ENCODE results near the gene TMC3.
"Not testable (repeated sequence)": the region's sequence is repeated elsewhere in the genome, so short reads cannot be mapped to it uniquely, and the experiment has no call there.

The TMC3 gene

GRCh38 chr15:81373775-81374395 lies at the start of gene TMC3:
TSS of gene TMC3 (minus strand) at chr15:81374213. CDS start at chr15:81374077, 136 bp downstream.
- DNase-seq = no peak

- DNase-seq = no peak
Observed at GRCh38 chr15:81421461-81421860, 47.4 kb upstream of the TMC3 start.

DNA sequence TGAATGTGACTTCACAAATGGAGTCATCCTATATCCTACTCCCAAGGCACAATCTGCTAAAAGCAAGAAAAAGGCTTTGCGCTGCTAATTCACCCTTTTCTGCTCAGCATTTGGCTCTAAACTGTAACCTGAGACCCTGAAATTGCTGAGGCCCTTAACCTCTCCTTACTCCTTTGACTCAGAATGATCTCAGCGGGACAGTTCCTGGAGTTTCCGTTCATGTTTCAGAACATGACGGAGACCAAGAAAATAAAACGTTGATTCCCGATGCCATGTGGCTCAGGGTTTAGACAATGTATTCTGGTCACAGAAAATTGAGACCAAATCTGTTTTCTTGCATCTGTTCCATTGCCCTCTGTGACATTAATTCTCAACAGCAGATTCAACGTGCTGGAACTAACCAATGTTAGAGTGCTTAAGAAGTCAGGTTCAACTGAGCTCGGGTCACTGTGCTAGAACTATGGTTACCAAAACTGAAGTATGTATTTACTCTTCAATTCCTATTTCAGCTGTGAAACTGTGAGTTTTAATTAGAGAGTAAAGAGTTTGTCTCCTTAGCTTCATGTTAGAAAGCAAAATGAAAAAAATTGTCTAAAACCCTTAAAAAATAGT lies 45.4 kb upstream of the TMC3 start:
- no peak for DNase-seq

- DNase-seq = no peak
Observed at GRCh38 chr15:81418891-81419290, 44.9 kb upstream of the TMC3 start.

- no peak for DNase-seq
Observed at GRCh38 chr15:81418444-81418843, 44.4 kb upstream of the TMC3 start.

DNA sequence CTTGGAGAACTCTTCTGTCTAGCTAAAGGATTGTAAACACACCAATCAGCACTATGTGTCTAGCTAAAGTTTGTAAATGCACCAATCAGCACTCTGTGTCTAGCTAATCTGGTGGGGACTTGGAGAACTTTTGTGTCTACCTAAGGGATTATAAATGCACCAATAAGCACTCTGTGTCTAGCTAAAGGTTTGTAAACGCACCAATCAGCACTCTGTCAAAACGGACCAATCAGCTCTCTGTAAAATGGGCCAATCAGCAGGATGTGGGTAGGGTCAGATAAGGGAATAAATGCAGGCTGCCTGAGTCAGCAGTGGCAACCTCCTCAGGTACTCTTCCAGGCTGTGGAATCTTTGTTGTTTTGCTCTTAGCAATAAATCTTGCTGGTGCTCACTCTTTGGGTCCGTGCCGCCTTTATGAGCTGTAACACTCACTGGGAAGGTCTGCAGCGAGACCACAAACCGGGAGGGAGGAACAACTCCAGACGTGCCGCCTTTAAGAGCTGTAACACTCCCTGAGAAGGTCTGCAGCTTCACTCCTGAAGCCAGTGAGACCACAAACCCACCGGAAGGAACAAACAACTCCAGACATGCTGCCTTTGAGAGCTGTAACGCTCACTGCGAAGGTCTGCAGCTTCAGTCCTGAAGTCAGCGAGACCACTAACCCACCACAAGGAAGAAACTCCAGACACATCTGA lies 40.4 kb upstream of the TMC3 start:
- DNase-seq = not testable (repeated sequence)

DNA sequence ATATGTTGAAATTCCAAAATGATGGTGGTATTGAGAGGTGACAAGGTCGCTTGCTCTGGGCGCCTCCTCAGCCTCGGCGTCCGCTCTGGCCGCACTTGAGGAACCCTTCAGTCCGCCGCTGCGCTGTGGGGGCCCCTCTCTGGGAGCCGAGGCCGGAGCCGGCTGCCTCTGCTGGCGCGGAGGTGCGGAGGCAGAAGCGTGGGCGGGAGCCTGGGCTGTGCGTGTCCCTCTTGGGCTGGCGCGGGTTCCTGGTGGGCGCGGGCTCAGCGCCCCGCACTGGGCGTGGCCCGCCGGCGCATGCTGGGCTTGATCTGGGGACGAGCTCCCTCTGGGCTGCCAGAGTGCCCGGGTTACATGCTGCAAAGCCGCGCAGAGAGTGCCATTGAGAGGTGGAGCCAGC lies 39.8 kb upstream of the TMC3 start:
- no peak for DNase-seq

DNA sequence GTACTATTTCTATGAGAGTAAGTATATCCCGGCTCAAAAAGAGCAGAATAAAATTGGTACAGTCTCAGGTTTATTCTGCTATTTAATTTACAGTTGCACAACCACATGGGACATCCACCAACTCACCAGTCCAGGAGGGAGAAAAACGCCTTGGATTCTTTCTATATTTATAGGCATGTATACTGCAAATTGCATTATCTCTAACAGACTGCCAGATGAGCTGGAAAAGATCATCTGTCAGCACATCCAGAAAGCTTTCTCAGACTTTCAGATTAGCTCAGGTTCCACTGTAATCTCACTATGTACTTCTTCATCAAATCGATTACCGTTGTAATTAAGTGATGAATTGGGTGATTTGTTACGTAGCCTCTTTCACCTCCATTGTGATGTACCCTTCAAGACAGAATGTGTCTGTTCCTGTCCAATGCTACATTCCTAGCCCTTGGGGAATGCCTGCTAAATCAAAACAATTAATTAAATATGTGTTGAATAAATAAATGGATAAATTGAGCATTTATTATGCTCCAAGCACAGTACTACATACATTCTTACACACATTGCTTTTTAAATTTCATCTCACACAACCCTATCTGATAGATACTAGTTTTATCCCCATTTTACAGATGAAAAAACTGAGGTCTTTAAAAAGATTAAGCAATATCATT lies 38.1 kb upstream of the TMC3 start:
- no peak for DNase-seq

DNA sequence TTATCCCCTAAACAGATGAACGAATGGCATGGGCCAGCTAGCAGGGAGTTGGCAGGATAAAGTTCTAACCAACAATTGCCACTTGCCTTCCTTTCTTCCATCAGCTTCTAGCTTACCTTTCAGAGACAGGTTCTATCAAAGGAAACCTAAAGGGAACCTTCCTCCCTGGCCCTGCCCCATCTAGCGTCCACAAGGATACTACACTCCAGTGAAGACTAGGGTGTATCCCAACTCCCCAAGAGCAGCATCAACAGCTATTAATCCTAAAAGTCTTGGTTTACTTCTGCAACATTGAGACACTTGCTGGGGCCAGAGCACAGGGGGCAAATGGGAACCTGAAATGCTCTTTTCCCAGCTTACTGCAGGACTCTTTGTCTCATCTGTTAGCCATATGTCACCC lies 37.0 kb upstream of the TMC3 start:
- no peak for DNase-seq

DNA sequence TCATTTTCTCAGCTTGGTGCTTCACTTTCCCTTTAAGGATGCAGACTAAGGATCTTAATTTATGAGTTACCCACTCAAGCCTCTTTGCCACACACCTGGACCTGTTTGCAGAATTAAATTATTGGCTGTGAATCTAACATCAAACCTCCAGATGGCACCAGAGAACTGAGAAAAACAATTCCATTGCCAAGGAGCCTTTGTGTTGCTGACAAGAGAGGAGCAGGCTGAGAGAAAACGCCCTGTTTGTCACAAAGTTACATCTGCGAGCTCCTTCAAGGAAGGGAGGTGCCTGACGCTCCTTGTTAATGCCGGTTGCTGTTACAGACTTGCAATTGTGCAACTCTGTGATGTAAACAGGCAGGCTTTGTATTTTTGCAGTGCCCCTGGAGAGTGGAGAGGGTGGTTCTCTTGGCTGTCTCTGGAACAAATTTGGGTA lies 36.3 kb upstream of the TMC3 start:
- DNase-seq = no peak

DNA sequence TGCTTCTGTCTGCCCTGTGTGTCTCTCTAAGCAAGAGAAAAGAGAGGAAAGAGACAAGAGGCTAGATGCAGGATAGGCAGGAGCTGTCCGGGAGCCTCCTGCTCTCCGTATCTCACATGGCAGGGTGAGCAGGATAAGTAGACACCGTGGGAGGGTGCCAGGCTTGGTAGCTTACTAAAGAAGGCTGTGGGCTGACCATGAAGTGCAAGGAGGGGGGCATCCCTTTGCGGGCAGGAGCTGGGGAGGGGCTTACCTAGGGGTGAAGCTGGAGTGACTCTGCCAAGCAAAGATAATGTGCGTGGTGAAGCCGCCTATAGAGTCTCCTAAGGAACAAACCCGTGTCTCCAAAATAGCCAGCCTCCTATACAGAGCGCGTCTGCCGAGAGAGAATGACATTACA lies 33.7 kb upstream of the TMC3 start:
- no peak for DNase-seq

DNA sequence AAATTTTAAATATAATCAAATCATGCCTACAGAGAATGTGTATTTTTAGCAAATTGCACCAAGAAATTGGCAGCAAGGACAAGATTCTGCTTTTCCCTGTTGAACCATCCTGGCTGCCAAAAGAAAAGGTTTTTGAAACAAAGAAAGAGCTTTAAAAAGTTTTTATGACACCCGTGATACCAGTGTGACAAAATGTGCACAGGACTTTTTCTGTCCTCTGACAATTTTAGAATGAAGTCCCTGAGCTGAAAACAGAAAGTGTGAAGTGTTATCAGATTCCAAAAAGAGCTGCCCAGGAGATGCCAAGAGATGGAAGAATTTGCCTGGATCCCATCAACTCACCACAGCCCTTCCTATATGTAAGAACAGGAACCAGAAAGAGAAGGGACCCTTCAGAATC lies 33.2 kb upstream of the TMC3 start:
- DNase-seq = no peak

DNA sequence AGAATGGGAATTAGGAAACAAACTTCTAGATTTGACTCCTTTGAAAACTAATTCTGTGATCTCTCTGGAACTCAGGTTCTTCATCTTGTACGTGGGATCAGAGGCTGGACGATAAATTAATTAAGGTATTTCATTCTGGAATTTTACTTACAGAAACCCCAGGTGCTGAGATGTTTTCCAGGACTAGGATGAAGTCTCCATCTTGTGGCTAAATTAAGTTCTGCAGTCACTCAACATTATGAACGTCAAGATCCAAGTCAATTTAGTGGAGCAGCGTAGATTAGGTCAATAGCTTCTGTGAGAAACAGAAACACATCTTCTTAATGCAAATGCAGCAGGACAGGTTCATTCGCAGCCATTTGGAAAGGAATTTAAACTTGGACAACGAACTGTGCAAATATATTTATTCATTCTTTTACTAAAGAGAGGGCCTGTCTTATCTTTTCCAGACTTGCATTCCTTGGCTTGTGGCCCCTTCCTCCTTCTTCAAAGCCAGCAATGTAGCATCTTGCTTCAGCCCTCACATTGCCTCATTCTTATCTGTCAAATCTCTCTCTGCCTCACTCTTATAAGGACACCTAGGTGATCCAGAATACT lies 26.7 kb upstream of the TMC3 start:
- DNase-seq = no peak

- DNase-seq = no peak
Observed at GRCh38 chr15:81398910-81399551, 25.0 kb upstream of the TMC3 start.

GRCh38 chr15:81398456-81398855 lies 24.4 kb upstream of the TMC3 start:
- no peak for DNase-seq

DNA sequence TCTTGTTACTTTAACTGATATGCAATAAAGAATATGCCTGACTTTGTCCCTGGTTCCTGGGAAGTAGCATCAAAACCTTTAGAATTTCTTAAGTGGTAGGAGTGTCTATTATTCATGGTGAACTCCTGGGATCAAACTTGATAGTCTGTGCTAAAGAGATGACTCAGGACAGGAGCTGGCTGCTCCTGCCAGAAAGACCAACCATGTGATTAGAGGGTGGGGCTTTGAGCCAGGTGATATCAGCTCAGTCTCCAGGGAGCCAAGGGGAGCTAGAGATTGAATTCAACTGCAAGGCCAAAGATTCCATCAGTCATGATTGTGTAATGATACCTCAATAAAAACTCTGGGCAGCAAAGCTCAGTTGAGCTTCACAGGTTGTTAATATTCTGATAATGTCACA lies 20.6 kb upstream of the TMC3 start:
- no peak for DNase-seq

- no peak for DNase-seq
Observed at GRCh38 chr15:81391657-81392056, 17.6 kb upstream of the TMC3 start.

- no peak for DNase-seq
Observed at GRCh38 chr15:81388436-81388770, 14.4 kb upstream of the TMC3 start.

- DNase-seq = no peak
Observed at GRCh38 chr15:81387621-81388435, 13.8 kb upstream of the TMC3 start.

DNA sequence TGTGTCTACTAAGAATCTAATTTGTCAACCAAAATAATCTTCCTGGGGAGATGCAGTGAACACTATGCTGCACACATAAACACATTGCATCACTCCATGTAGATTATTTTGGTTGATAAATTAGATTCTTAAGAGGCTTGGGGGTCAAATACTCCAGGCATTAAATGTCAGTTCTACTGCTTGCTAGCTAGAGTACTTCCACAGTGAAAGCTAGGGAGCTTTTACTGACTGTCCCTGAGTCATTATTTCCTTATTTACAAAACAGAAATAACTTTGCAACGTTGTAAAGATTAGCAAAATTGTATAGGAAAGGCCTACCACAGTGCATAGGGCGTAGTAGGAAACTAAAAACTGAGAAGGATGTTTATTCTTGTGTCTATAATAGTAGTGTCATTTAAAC lies 12.9 kb upstream of the TMC3 start:
- no peak for DNase-seq

DNA sequence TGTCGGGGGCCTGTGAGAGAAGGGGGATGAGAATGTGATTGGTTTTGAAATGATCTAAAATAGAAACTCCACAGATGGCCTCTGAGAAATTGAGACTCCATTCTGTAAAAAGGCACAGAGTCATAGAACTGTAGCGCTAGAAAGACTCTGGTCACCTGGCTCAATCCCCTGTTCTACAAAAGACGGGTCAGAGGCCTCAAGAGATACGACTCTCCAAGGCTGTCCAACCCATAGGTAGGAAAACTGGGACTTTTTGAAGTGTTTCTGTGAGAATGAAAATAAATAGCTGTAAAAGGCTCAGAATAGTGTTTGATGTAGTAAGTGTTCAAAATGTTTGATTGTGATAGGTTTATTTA lies 11.7 kb upstream of the TMC3 start:
- DNase-seq = no peak

All from SIG-M5 (cell line).